ENCODE measurements around the gene CCDC39.
"Not testable (repeated sequence)": the region's sequence is repeated elsewhere in the genome, so short reads cannot be mapped to it uniquely, and the experiment has no call there.

The CCDC39 gene

GRCh38 chr3:180624714-180625113, 54.6 kb downstream of the CCDC39 start:
- Histone ChIP-seq H3K9ac (ENCODE audit: low read depth, low read length) (no peak overlapping the region), H3K9me3 (ENCODE audit: insufficient read depth, low read depth, low read length) (no peaks in the 10 kb centered on the region), H3K4me3 (ENCODE audit: low read length) (0 out of 2 replicates have a peak overlapping the region, but pooled peaks have one; percentile 4), H3K36me3 (ENCODE audit: insufficient read depth, low read length) (0 out of 2 replicates have a peak, but pooled peaks cover 3% of the 10 kb centered on the region), H3K4me1 (ENCODE audit: insufficient read depth, low read length) (peaks cover 2% of the 10 kb centered on the region; the same call in 1 of the 2 replicates), H3K27ac (ENCODE audit: low read depth, low read length) (peak overlapping the region; percentile 46; the same call in 1 of the 2 replicates), H3K27me3 (ENCODE audit: insufficient read depth, low read length) (no peaks in the 10 kb centered on the region)
- 75% methylated on average over 2 of the region's 2 CpGs for WGBS

DNA sequence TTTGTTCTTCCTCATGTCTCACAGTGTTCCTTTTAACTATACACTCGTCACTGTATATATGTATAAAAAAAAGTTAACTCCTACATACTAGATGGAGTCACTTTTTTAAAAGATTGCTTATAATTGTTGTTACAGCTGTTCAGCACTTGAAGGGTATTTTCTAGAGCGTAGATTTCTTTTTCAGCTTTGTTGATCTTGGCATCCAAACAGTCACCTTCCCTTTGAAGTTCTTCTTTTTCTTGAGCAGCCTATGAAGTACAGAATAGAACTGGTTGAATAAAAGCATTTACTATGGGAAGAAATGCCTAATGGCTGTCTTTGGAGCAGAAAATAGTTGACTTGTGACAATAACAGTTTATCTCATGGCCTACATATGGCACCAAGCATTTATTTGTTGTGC, 59.6 kb downstream of the CCDC39 start:
- 0 out of 2 replicates have a peak, but pooled peaks cover 2% of the 10 kb centered on the region for H3K4me1 ChIP-seq (ENCODE audit: insufficient read depth, low read length)
- 90% methylated on average over 1 of the region's 2 CpGs for WGBS
- no peak overlapping the region for H3K27ac ChIP-seq (ENCODE audit: low read depth, low read length)
- no peak overlapping the region for H3K4me3 ChIP-seq (ENCODE audit: low read length)
- H3K36me3 ChIP-seq (ENCODE audit: insufficient read depth, low read length): peaks cover 16% of the 10 kb centered on the region
- no peak overlapping the region for H3K9ac ChIP-seq (ENCODE audit: low read depth, low read length)
- no peaks in the 10 kb centered on the region for H3K9me3 ChIP-seq (ENCODE audit: insufficient read depth, low read depth, low read length)
- H3K27me3 ChIP-seq (ENCODE audit: insufficient read depth, low read length): no peaks in the 10 kb centered on the region

DNA sequence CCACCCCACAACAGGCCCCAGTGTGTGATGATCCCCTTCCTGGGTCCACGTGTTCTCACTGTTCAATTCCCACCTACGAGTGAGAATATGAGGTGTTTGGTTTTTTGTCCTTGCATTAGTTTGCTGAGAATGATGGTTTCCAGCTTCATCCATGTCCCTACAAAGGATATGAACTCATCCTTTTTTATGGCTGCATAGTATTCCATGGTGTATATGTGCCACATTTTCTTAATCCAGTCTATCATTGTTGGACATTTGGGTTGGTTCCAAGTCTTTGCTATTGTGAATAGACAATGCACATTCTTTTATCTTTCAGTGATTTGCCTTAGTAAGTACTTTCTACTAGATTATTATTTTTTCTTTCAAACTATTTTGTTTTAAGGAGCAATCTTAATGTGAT, 60.7 kb downstream of the CCDC39 start:
- WGBS: 91% methylated on average over 2 of the region's 2 CpGs
- not testable (repeated sequence) for H3K9ac ChIP-seq (ENCODE audit: low read depth, low read length); H3K4me1 ChIP-seq (ENCODE audit: insufficient read depth, low read length); H3K27ac ChIP-seq (ENCODE audit: low read depth, low read length); H3K4me3 ChIP-seq (ENCODE audit: low read length); H3K9me3 ChIP-seq (ENCODE audit: insufficient read depth, low read depth, low read length); H3K27me3 ChIP-seq (ENCODE audit: insufficient read depth, low read length)
- H3K36me3 ChIP-seq (ENCODE audit: insufficient read depth, low read length): peaks cover 19% of the 10 kb centered on the region

GRCh38 chr3:180617049-180617448, 62.2 kb downstream of the CCDC39 start:
- H3K9me3 ChIP-seq (ENCODE audit: insufficient read depth, low read depth, low read length): no peaks in the 10 kb centered on the region
- H3K4me3 ChIP-seq (ENCODE audit: low read length): no peak overlapping the region
- H3K27me3 ChIP-seq (ENCODE audit: insufficient read depth, low read length): no peaks in the 10 kb centered on the region
- H3K9ac ChIP-seq (ENCODE audit: low read depth, low read length): no peak overlapping the region
- H3K27ac ChIP-seq (ENCODE audit: low read depth, low read length): no peak overlapping the region
- H3K36me3 ChIP-seq (ENCODE audit: insufficient read depth, low read length): peaks cover 33% of the 10 kb centered on the region
- no peaks in the 10 kb centered on the region for H3K4me1 ChIP-seq (ENCODE audit: insufficient read depth, low read length)
- 100% methylated on average over 2 of the region's 2 CpGs for WGBS

GRCh38 chr3:180615954-180616353, 63.3 kb downstream of the CCDC39 start:
- Histone ChIP-seq H3K9me3 (ENCODE audit: insufficient read depth, low read depth, low read length) (no peaks in the 10 kb centered on the region), H3K27me3 (ENCODE audit: insufficient read depth, low read length) (no peaks in the 10 kb centered on the region), H3K4me3 (ENCODE audit: low read length) (no peak overlapping the region), H3K4me1 (ENCODE audit: insufficient read depth, low read length) (no peaks in the 10 kb centered on the region), H3K36me3 (ENCODE audit: insufficient read depth, low read length) (peaks cover 44% of the 10 kb centered on the region), H3K27ac (ENCODE audit: low read depth, low read length) (no peak overlapping the region), H3K9ac (ENCODE audit: low read depth, low read length) (no peak overlapping the region)
- WGBS: 85% methylated on average over 3 of the region's 3 CpGs

DNA sequence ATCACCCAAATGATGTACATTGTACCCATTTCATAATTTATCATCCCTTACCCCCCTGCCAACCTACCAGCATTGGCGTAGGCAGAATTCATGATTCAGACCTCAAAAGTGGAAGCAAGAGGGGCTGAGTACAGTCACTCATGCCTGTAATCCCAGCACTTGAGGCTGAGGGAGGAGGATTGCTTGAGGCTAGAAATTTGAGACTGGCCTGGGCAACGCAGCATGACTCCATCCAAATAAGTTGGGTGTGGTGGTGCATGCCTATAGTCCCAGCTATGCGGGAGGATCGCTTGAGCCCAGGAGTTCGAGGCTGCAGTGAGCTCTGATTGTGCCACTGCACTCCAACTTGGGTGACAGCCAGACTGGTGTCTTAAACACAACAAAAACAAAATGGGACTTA, 66.9 kb downstream of the CCDC39 start:
- Histone ChIP-seq H3K9me3 (ENCODE audit: insufficient read depth, low read depth, low read length) (no peaks in the 10 kb centered on the region), H3K36me3 (ENCODE audit: insufficient read depth, low read length) (peaks cover 73% of the 10 kb centered on the region), H3K4me3 (ENCODE audit: low read length) (no peak overlapping the region), H3K4me1 (ENCODE audit: insufficient read depth, low read length) (no peaks in the 10 kb centered on the region), H3K9ac (ENCODE audit: low read depth, low read length) (no peak overlapping the region), H3K27ac (ENCODE audit: low read depth, low read length) (no peak overlapping the region), H3K27me3 (ENCODE audit: insufficient read depth, low read length) (no peaks in the 10 kb centered on the region)
- 97% methylated on average over 5 of the region's 5 CpGs for WGBS

- peaks cover 87% of the 10 kb centered on the region for H3K36me3 ChIP-seq (ENCODE audit: insufficient read depth, low read length)
These were observed 68.3 kb downstream of the CCDC39 start for GRCh38 chr3:180611006-180611405.

DNA sequence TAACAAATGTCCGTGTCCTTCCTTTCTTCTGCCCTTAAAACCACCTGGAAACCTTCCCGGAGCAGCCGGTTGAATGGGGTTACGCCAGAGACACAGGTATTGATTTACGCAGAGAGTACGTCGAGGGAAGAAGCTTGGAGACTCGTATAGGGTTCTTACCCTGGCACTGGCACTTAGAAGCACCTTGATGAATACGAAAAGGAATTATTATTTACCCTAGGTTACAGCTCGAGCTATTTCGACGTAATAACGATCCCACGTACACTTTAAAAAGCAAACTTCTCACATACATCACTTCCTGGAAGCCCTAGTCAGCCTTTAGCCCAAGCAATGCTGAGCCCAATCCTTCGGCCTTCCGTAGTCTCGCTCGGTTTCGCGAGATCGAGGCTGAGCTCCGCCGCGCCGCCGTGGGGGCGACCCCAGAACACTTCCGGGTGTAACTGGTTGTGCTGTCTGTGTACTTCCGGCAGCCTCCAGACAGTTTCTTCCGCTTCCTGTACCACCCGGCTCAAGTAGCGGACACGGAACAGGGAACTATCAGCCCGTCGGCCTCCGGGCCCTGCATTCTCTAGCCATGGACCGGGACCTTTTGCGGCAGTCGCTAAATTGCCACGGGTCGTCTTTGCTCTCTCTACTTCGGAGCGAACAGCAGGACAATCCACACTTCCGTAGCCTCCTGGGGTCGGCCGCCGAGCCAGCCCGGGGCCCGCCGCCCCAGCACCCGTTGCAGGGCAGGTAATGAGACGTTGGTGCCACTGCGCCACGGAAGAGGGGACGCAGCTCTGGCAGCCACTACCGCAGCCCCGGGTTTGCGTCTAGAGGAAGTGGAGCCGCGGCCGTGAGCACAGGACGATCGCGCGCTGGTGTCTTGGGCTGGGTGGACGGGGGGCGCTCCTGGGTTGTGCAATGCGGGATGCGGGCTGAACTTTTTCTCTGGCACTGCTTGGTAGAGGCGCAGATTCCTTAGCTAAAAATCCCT, 77.3 kb downstream of the CCDC39 start, which contains the start of gene TTC14:
Gene TTC14, plus strand, starts transcription at position 476 of the 979 bp plus-strand sequence. Its CDS starts 99 bp downstream, at position 575.
- 5% methylated on average over 70 of the region's 70 CpGs for WGBS
- Histone ChIP-seq H3K4me3 (ENCODE audit: low read length) (peak within 1 kb of the TSS; percentile 87), H3K36me3 (ENCODE audit: insufficient read depth, low read length) (peaks cover 33% of the 10 kb centered on the region), H3K4me1 (ENCODE audit: insufficient read depth, low read length) (peaks cover 10% of the 10 kb centered on the region; the same call in 1 of the 2 replicates), H3K9me3 (ENCODE audit: insufficient read depth, low read depth, low read length) (no peaks in the 10 kb centered on the region), H3K9ac (ENCODE audit: low read depth, low read length) (peak within 1 kb of the TSS; percentile 71), H3K27me3 (ENCODE audit: insufficient read depth, low read length) (peaks cover 38% of the 10 kb centered on the region), H3K27ac (ENCODE audit: low read depth, low read length) (peak within 1 kb of the TSS; percentile 77)

More at GRCh38 chr3:180611006-180611405, 68.3 kb downstream of the CCDC39 start:
- H3K27ac ChIP-seq (ENCODE audit: low read depth, low read length): no peak overlapping the region
- no peaks in the 10 kb centered on the region for H3K9me3 ChIP-seq (ENCODE audit: insufficient read depth, low read depth, low read length)
- WGBS: 100% methylated on average over 1 of the region's 1 CpG
- no peaks in the 10 kb centered on the region for H3K27me3 ChIP-seq (ENCODE audit: insufficient read depth, low read length)
- no peak overlapping the region for H3K9ac ChIP-seq (ENCODE audit: low read depth, low read length)
- no peak overlapping the region for H3K4me3 ChIP-seq (ENCODE audit: low read length)
- no peaks in the 10 kb centered on the region for H3K4me1 ChIP-seq (ENCODE audit: insufficient read depth, low read length)

- no peak overlapping the region for H3K9ac ChIP-seq (ENCODE audit: low read depth, low read length)
- H3K27ac ChIP-seq (ENCODE audit: low read depth, low read length): no peak overlapping the region
- H3K4me3 ChIP-seq (ENCODE audit: low read length): no peak overlapping the region
- peaks cover 38% of the 10 kb centered on the region for H3K27me3 ChIP-seq (ENCODE audit: insufficient read depth, low read length)
- H3K36me3 ChIP-seq (ENCODE audit: insufficient read depth, low read length): peaks cover 18% of the 10 kb centered on the region
- WGBS: 95% methylated on average over 15 of the region's 15 CpGs
- H3K4me1 ChIP-seq (ENCODE audit: insufficient read depth, low read length): peaks cover 10% of the 10 kb centered on the region; the same call in 1 of the 2 replicates
- H3K9me3 ChIP-seq (ENCODE audit: insufficient read depth, low read depth, low read length): no peaks in the 10 kb centered on the region
These were observed 78.8 kb downstream of the CCDC39 start for GRCh38 chr3:180600473-180600872.

- Histone ChIP-seq H3K4me1 (ENCODE audit: insufficient read depth, low read length) (no peaks in the 10 kb centered on the region), H3K4me3 (ENCODE audit: low read length) (no peak overlapping the region), H3K9ac (ENCODE audit: low read depth, low read length) (no peak overlapping the region), H3K27me3 (ENCODE audit: insufficient read depth, low read length) (peaks cover 30% of the 10 kb centered on the region), H3K9me3 (ENCODE audit: insufficient read depth, low read depth, low read length) (no peaks in the 10 kb centered on the region), H3K27ac (ENCODE audit: low read depth, low read length) (no peak overlapping the region), H3K36me3 (ENCODE audit: insufficient read depth, low read length) (no peaks in the 10 kb centered on the region)
- WGBS: no CpG with 5 or more reads among the region's 1 CpG
These were observed 83.7 kb downstream of the CCDC39 start for GRCh38 chr3:180595559-180595935.

Data from HUES64 (cell line).